H9 (cell line): ENCODE results near the gene CADM4. TPM values are rescaled to one million over a fixed set of nuclear protein-coding genes. Genes with fewer than 3 reads are reported as not detected.

ENCODE experiments used
- DNase-seq: peaks from one replicate; pipeline ENCODE4 v3.0.0-alpha.2; 2017
- H2AFZ ChIP-seq: one replicate; pipeline ENCODE4 v1.6.1; 2013; ENCODE audit warnings: mild to moderate bottlenecking, low read length, control low read depth, moderate library complexity
- H2AK5ac ChIP-seq: 2 replicates; pipeline ENCODE4 v1.6.1; 2013; ENCODE audit warnings: low read length, control low read depth, mixed read lengths; ENCODE audit not compliant: insufficient read length
- H2BK120ac ChIP-seq: one replicate; pipeline ENCODE4 v1.6.1; 2013; ENCODE audit warnings: low read depth, mild to moderate bottlenecking, low read length, control low read depth, inconsistent platforms; ENCODE audit not compliant: poor library complexity, severe bottlenecking
- H2BK12ac ChIP-seq: 2 replicates; pipeline ENCODE4 v1.6.1; 2013; ENCODE audit warnings: low read length, control low read depth, mixed read lengths, low read depth; ENCODE audit not compliant: insufficient read length
- H2BK15ac ChIP-seq: 2 replicates; pipeline ENCODE4 v1.6.1; 2013; ENCODE audit warnings: low read depth, low read length, control low read depth
- H2BK20ac ChIP-seq: one replicate; pipeline ENCODE4 v1.6.1; 2013; ENCODE audit warnings: low read depth, mild to moderate bottlenecking, low read length, control low read depth, inconsistent platforms; ENCODE audit not compliant: poor library complexity, severe bottlenecking
- H2BK5ac ChIP-seq: 2 replicates; pipeline ENCODE4 v1.6.1; 2013; ENCODE audit warnings: low read length, control low read depth, mixed read lengths; ENCODE audit not compliant: insufficient read length
- H3K14ac ChIP-seq: 2 replicates; pipeline ENCODE4 v1.6.1; 2013; ENCODE audit warnings: low read length, control low read depth; ENCODE audit not compliant: insufficient read depth
- H3K18ac ChIP-seq: 2 replicates; pipeline ENCODE4 v1.6.1; 2013; ENCODE audit warnings: low read depth, mild to moderate bottlenecking, mixed read lengths, low read length, control low read depth; ENCODE audit not compliant: insufficient read length
- H3K23ac ChIP-seq: 2 replicates; pipeline ENCODE4 v1.6.1; 2013; ENCODE audit warnings: low read length, control low read depth, mixed read lengths, low read depth; ENCODE audit not compliant: insufficient read length
- H3K23me2 ChIP-seq: 2 replicates; pipeline ENCODE4 v1.6.1; 2013; ENCODE audit warnings: low read depth, mild to moderate bottlenecking, mixed read lengths, low read length, control low read depth; ENCODE audit not compliant: insufficient read length, poor library complexity, severe bottlenecking
- H3K27ac ChIP-seq: 2 replicates; pipeline ENCODE4 v1.5.1; 2013; ENCODE audit warnings: low read length, control low read depth, mixed read lengths, low read depth; ENCODE audit not compliant: insufficient read length
- H3K27me3 ChIP-seq: 2 replicates; pipeline ENCODE4 v1.6.1; 2013; ENCODE audit warnings: low read length, control low read depth, inconsistent platforms; ENCODE audit not compliant: insufficient read depth
- H3K4ac ChIP-seq: 2 replicates; pipeline ENCODE4 v1.6.1; 2013; ENCODE audit warnings: low read depth, mild to moderate bottlenecking, control low read depth, inconsistent platforms, low read length, moderate library complexity
- H3K4me1 ChIP-seq: 2 replicates; pipeline ENCODE4 v1.6.1; 2013; ENCODE audit warnings: low read length, control low read depth, inconsistent platforms; ENCODE audit not compliant: insufficient read depth
- H3K4me2 ChIP-seq: 2 replicates; pipeline ENCODE4 v1.6.1; 2013; ENCODE audit warnings: low read length, control low read depth, mixed read lengths; ENCODE audit not compliant: insufficient read length, insufficient read depth
- H3K56ac ChIP-seq: 2 replicates; pipeline ENCODE4 v1.6.1; 2013; ENCODE audit warnings: low read depth, mild to moderate bottlenecking, mixed read lengths, low read length, control low read depth; ENCODE audit not compliant: insufficient read length
- H3K79me1 ChIP-seq: 2 replicates; pipeline ENCODE4 v1.6.1; 2013; ENCODE audit warnings: low read depth, mild to moderate bottlenecking, moderate library complexity, low read length, control low read depth, inconsistent platforms; ENCODE audit not compliant: insufficient read depth, poor library complexity, severe bottlenecking
- H3K79me2 ChIP-seq: 2 replicates; pipeline ENCODE4 v1.6.1; 2013; ENCODE audit warnings: low read length, control low read depth, inconsistent platforms; ENCODE audit not compliant: insufficient read depth
- H3K9ac ChIP-seq: 2 replicates; pipeline ENCODE4 v1.6.1; 2013; ENCODE audit warnings: low read length, control low read depth, mixed read lengths; ENCODE audit not compliant: insufficient read length; ENCODE audit errors: extremely low read depth
- H3K9me3 ChIP-seq: one replicate; pipeline ENCODE4 v1.6.1; 2013; ENCODE audit warnings: low read depth, low read length, inconsistent platforms; ENCODE audit not compliant: control insufficient read depth
- H3T11ph ChIP-seq: one replicate; pipeline ENCODE4 v1.6.1; 2013; ENCODE audit warnings: mild to moderate bottlenecking, low read length, control low read depth, inconsistent platforms
- H4K20me1 ChIP-seq: one replicate; pipeline ENCODE4 v1.6.1; 2013; ENCODE audit not compliant: control insufficient read depth, insufficient read length, insufficient read depth
- H4K5ac ChIP-seq: 2 replicates; pipeline ENCODE4 v1.6.1; 2013; ENCODE audit warnings: low read depth, mild to moderate bottlenecking, mixed read lengths, low read length, control low read depth; ENCODE audit not compliant: insufficient read length
- H4K8ac ChIP-seq: replicated peaks from 2 replicates; pipeline ENCODE4 v1.6.1; 2013; ENCODE audit warnings: low read length, control low read depth, mixed read lengths, low read depth; ENCODE audit not compliant: insufficient read length
- H4K91ac ChIP-seq: 2 replicates; pipeline ENCODE4 v1.6.1; 2013; ENCODE audit warnings: low read depth, mild to moderate bottlenecking, moderate library complexity, mixed read lengths, low read length, control low read depth; ENCODE audit not compliant: insufficient read length
- H3K27ac Mint-ChIP-seq, 3 experiments: 2 replicates in 2 of 3; 3 replicates in 1 of 3; pipeline ENCODE4 v1.8.0; 2020 to 2021; ENCODE audit warnings: mixed read lengths in 3 of 3, mild to moderate bottlenecking in 1 of 3, moderate library complexity in 1 of 3
- H3K27me3 Mint-ChIP-seq: 2 replicates; pipeline ENCODE4 v1.8.0; 2021; ENCODE audit warnings: low read depth, mild to moderate bottlenecking, moderate library complexity, mixed read lengths
- H3K36me3 Mint-ChIP-seq, 3 experiments: 2 replicates in 2 of 3; 3 replicates in 1 of 3; pipeline ENCODE4 v1.8.0; 2020 to 2021; ENCODE audit warnings: low read depth in 3 of 3, mixed read lengths in 3 of 3; ENCODE audit not compliant: insufficient read depth in 1 of 3
- H3K4me1 Mint-ChIP-seq, 2 experiments: 2 replicates each; pipeline ENCODE4 v1.8.0; 2020; ENCODE audit warnings: mixed read lengths in 2 of 2
- H3K4me3 Mint-ChIP-seq, 2 experiments: 2 replicates in 1 of 2; 3 replicates in 1 of 2; pipeline ENCODE4 v1.8.0; 2020 to 2021; ENCODE audit warnings: mild to moderate bottlenecking in 2 of 2, mixed read lengths in 2 of 2, moderate library complexity in 1 of 2
- H3K9me3 Mint-ChIP-seq, 2 experiments: 2 replicates in 1 of 2; 3 replicates in 1 of 2; pipeline ENCODE4 v1.8.0; 2020; ENCODE audit warnings: mild to moderate bottlenecking in 2 of 2, mixed read lengths in 2 of 2, moderate library complexity in 1 of 2
- CTCF ChIP-seq: fragments of 200-600 bp; sonication (generic); conservative IDR thresholded peaks from 3 replicates; pipeline ENCODE4 v1.8.0; 2021; ENCODE audit warnings: antibody characterized with exemption, mild to moderate bottlenecking
- WGBS: extraction: QIAGEN DNeasy Blood & Tissue Kit; methylation state at CpG from one replicate; pipeline ENCODE4 v1.1.7; 2013; ENCODE audit warnings: missing lambda C conversion rate, low lambda C conversion rate, mixed read lengths; ENCODE audit not compliant: insufficient read length; ENCODE audit errors: extremely low coverage; 5-methylcytosine and 5-hydroxymethylcytosine counted together
- total RNA-seq: library from RNA; stranded (reverse); gene quantifications from 2 replicates; pipeline ENCODE4 v1.2.1, GENCODE V29; 2021

The CADM4 gene
- total RNA-seq, 1 experiment from 2014 or later, result 10.2 TPM

DNA sequence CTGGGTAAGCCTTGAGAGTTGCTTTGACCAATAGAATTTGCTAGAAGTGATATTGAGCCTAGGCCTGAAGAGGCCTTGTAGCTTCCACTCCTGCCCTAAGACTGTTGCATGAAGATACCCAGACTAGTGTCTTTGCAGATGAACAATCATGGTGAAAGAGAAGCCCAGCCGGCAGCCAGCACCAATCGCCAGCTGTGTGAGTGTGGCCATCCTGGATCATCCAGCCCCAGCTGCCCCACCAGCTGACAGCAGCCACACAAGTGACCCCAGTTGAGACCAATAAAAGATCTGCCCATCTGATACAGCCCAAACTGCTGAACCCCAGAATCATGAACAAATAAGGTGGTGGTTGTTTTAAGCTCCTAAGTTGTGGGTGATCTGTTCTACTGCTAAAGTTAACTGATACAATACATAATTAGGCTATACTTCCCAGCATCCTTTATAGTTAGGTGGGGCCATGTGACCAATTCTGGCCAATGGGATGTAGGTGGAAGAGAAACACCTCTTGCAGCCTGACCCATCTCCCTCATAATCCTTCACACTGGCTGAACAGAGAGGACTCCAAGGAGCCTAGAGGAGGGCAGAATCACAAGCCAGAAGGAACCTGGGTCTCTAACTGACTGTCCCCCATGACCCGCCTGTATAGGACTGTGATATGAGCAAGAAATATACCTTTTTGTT lies 10.9 kb downstream of the CADM4 start:
- H3K23ac ChIP-seq, result no peak overlapping the region
- no peak overlapping the region for H3T11ph ChIP-seq
- H3K4me3 Mint-ChIP-seq, result no peak overlapping the region
- no peak for DNase-seq
- H3K27me3 Mint-ChIP-seq, result peaks cover 45% of the 10 kb centered on the region
- H3K4me2 ChIP-seq, result no peak overlapping the region
- H2AFZ ChIP-seq, result no peak overlapping the region
- no peak overlapping the region for H3K9ac ChIP-seq
- H3K4ac ChIP-seq, result no peak overlapping the region
- no peak overlapping the region for H3K27ac Mint-ChIP-seq
- no peak overlapping the region for H3K14ac ChIP-seq
- no peaks in the 10 kb centered on the region for H4K20me1 ChIP-seq
- H4K91ac ChIP-seq, result no peak overlapping the region
- no peaks in the 10 kb centered on the region for H3K27me3 ChIP-seq
- H3K9me3 ChIP-seq, result no peaks in the 10 kb centered on the region
- no peak overlapping the region for H4K5ac ChIP-seq
- H3K56ac ChIP-seq, result no peak overlapping the region
- H2BK15ac ChIP-seq, result no peak overlapping the region
- H4K8ac ChIP-seq, result no peak overlapping the region
- no peak overlapping the region for H2AK5ac ChIP-seq
- H2BK120ac ChIP-seq, result no peak overlapping the region
- no peaks in the 10 kb centered on the region; the same call in 1 of the 2 replicates for H3K4me1 ChIP-seq
- H3K9me3 Mint-ChIP-seq, result no peaks in the 10 kb centered on the region
- no peaks in the 10 kb centered on the region for H3K23me2 ChIP-seq
- H3K79me2 ChIP-seq, result no peaks in the 10 kb centered on the region
- no peak for TF ChIP-seq CTCF
- no peaks in the 10 kb centered on the region for H3K79me1 ChIP-seq
- no peak overlapping the region for H2BK5ac ChIP-seq
- WGBS, result no CpG with 5 or more reads among the region's 3 CpGs
- no peak overlapping the region for H2BK20ac ChIP-seq
- no peak overlapping the region for H3K18ac ChIP-seq
- no peak overlapping the region for H2BK12ac ChIP-seq
- H3K36me3 Mint-ChIP-seq, result peaks cover 9 to 21% (median 10%) of the 10 kb centered on the region in 3 experiments; a peak in 5 of 7 replicates
- H3K27ac ChIP-seq, result no peak overlapping the region
- peaks cover 10 to 13% of the 10 kb centered on the region in 2 experiments for H3K4me1 Mint-ChIP-seq
